Loucy (cell line): Measurements from ENCODE around the gene GRID1.

Experiments
- H2AFZ ChIP-seq: fragments of 200-600 bp; sonication (generic); 2 replicates; pipeline ENCODE4 v1.6.0; 2016; ENCODE audit warnings: antibody characterized with exemption, mild to moderate bottlenecking, low read length, moderate library complexity
- H3F3A ChIP-seq: fragments of 200-600 bp; 2 replicates; pipeline ENCODE4 v1.6.0; 2016; ENCODE audit warnings: antibody characterized with exemption, low read depth, mild to moderate bottlenecking
- H3K27me3 ChIP-seq: fragments of 200-600 bp; sonication (generic); 2 replicates; pipeline ENCODE4 v1.6.1; 2014; ENCODE audit warnings: low read length, mild to moderate bottlenecking; ENCODE audit not compliant: insufficient read depth, poor library complexity, severe bottlenecking
- H3K36me3 ChIP-seq: fragments of 200-600 bp; sonication (generic); 2 replicates; pipeline ENCODE4 v1.6.1; 2016; ENCODE audit warnings: low read length; ENCODE audit not compliant: insufficient read depth
- H3K4me1 ChIP-seq: fragments of 200-600 bp; sonication (generic); 2 replicates; pipeline ENCODE4 v1.5.1; 2014; ENCODE audit warnings: low read length, mild to moderate bottlenecking; ENCODE audit not compliant: insufficient read depth, poor library complexity, severe bottlenecking
- H3K4me2 ChIP-seq: fragments of 200-600 bp; sonication (generic); 2 replicates; pipeline ENCODE4 v1.6.0; 2014; ENCODE audit warnings: antibody characterized with exemption, low read length, low read depth, mild to moderate bottlenecking; ENCODE audit not compliant: poor library complexity, severe bottlenecking
- H3K4me3 ChIP-seq: fragments of 200-600 bp; sonication (generic); 2 replicates; pipeline ENCODE4 v1.5.1; 2014; ENCODE audit warnings: low read length, mild to moderate bottlenecking, mixed read lengths; ENCODE audit not compliant: poor library complexity, severe bottlenecking
- H3K79me2 ChIP-seq: fragments of 200-600 bp; sonication (generic); 2 replicates; pipeline ENCODE4 v1.6.1; 2014; ENCODE audit warnings: low read length; ENCODE audit not compliant: insufficient read depth
- H3K9ac ChIP-seq: fragments of 200-600 bp; sonication (generic); 2 replicates; pipeline ENCODE4 v1.6.0; 2014; ENCODE audit warnings: mild to moderate bottlenecking, low read depth, low read length, moderate library complexity; ENCODE audit not compliant: poor library complexity, severe bottlenecking
- H3K9me2 ChIP-seq: fragments of 200-600 bp; sonication (generic); replicated peaks from 2 replicates; pipeline ENCODE4 v1.6.1; 2016; ENCODE audit warnings: low read depth, low read length, mixed read lengths
- H3K9me3 ChIP-seq: fragments of 200-600 bp; sonication (generic); 2 replicates; pipeline ENCODE4 v1.6.1; 2014; ENCODE audit warnings: mild to moderate bottlenecking, antibody characterized with exemption, low read length, low read depth; ENCODE audit not compliant: insufficient read depth
- H4K20me1 ChIP-seq: fragments of 200-600 bp; sonication (generic); 2 replicates; pipeline ENCODE4 v1.6.0; 2014; ENCODE audit warnings: antibody characterized with exemption, low read length, mild to moderate bottlenecking; ENCODE audit not compliant: insufficient read depth, poor library complexity, severe bottlenecking
- CTCF ChIP-seq: fragments of 200-600 bp; sonication (generic); conservative IDR thresholded peaks from 2 replicates; pipeline ENCODE4 v1.5.1; 2014; ENCODE audit warnings: mild to moderate bottlenecking, antibody characterized with exemption, low read length
- EZH2phosphoT487 ChIP-seq: fragments of 200-600 bp; IDR thresholded peaks from 2 replicates; pipeline ENCODE4 v1.6.1; 2018; ENCODE audit warnings: antibody characterized with exemption, mild to moderate bottlenecking, moderate library complexity, borderline replicate concordance

Gene GRID1

GRCh38 chr10:85789982-85790789 lies 576.4 kb downstream of the GRID1 start:
- Histone ChIP-seq H3K4me2 (no peak overlapping the region), H3K79me2 (no peaks in the 10 kb centered on the region), H3K9me3 (no peaks in the 10 kb centered on the region), H3K9ac (no peak overlapping the region), H3K4me3 (no peak overlapping the region), H3K36me3 (no peaks in the 10 kb centered on the region), H3F3A (no peaks in the 10 kb centered on the region), H3K4me1 (no peaks in the 10 kb centered on the region), H2AFZ (no peak overlapping the region), H3K27me3 (no peaks in the 10 kb centered on the region), H4K20me1 (no peaks in the 10 kb centered on the region), H3K9me2 (no peaks in the 10 kb centered on the region)
- TF ChIP-seq EZH2phosphoT487 (no peak), CTCF (no peak)

DNA sequence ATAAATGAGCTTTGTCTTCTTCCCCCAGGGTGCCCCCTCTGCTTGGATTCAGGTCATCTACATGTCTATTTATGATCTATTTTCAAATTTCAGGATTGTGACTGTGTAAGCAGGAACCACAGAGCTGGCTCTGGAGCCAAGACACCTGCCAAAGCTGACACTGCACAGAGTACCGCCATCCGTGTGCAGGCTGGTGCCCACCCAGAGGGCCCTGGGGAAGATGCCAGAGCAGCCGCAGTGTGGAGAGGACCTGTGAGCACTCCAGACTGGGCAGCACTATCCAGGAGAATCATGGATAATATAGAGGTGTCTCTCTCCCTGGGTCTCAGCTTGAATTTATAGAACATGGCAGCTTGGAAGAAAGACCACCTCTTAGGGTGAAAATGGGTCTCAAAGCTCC lies 577.5 kb downstream of the GRID1 start:
- no peaks in the 10 kb centered on the region for H3K9me3 ChIP-seq
- no peak overlapping the region for H2AFZ ChIP-seq

DNA sequence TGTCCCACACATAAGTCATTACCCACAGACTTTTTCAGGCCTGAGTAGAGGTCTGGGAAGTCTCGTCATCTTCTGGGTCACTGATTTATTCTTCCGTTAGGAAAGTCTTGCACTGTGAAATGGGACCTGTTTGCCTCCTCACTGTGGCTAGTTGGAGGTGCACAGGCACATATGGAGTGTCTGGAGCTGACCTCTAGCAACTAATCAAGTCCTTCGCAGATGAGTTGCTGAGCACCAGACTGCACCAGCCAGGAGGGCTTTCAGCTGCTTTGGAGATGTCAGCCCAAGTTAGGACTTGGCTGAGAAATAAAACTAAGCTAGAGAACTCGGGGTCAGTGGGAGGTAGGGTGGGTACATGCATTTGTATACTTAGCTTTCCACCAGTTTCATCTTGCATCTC lies 578.0 kb downstream of the GRID1 start:
- Histone ChIP-seq H3K4me2 (no peak overlapping the region), H4K20me1 (no peaks in the 10 kb centered on the region), H3K4me1 (no peaks in the 10 kb centered on the region), H3K27me3 (no peaks in the 10 kb centered on the region), H3K9me2 (no peaks in the 10 kb centered on the region), H2AFZ (no peak overlapping the region), H3K36me3 (no peaks in the 10 kb centered on the region), H3F3A (no peaks in the 10 kb centered on the region), H3K9ac (no peak overlapping the region), H3K79me2 (no peaks in the 10 kb centered on the region), H3K9me3 (no peaks in the 10 kb centered on the region), H3K4me3 (no peak overlapping the region)
- TF ChIP-seq CTCF = no peak
- no peak for TF ChIP-seq EZH2phosphoT487

More for the DNA sequence above, 577.5 kb downstream of the GRID1 start:
- Histone ChIP-seq H3K79me2 (no peaks in the 10 kb centered on the region), H3K4me1 (no peaks in the 10 kb centered on the region), H3K36me3 (no peaks in the 10 kb centered on the region), H3K9me2 (no peaks in the 10 kb centered on the region), H3F3A (no peaks in the 10 kb centered on the region), H3K27me3 (no peaks in the 10 kb centered on the region), H3K9ac (no peak overlapping the region), H4K20me1 (no peaks in the 10 kb centered on the region), H3K4me2 (no peak overlapping the region), H3K4me3 (no peak overlapping the region)
- TF ChIP-seq CTCF = no peak
- no peak for TF ChIP-seq EZH2phosphoT487
